Psoas muscle (tissue), 8 donors: Measurements from ENCODE around the gene APOO. TPM values are rescaled to one million over a fixed set of nuclear protein-coding genes. Genes with fewer than 3 reads are reported as not detected.
A peak's percentile ranks its signal among the peaks of the same experiment; 100 is the strongest.

Experiments
- ATAC-seq, 4 donors: fragments of 200-7000 bp; cut with Tn5 transposase; one replicate each; pipeline ENCODE4 v1.9.1; 2020; ENCODE audit warnings: moderate library complexity in 3 of 4, mild to moderate bottlenecking in 2 of 4
- DNase-seq, 2 donors: peaks; one replicate each; pipeline ENCODE4 v3.0.0-alpha.2; 2020
- H3K27ac ChIP-seq: fragments of 200-600 bp; one replicate; pipeline ENCODE4 v1.8.0; 2022
- H3K27me3 ChIP-seq, 3 donors: fragments of 200-600 bp in 1 of 3; one replicate each; pipeline versions ENCODE4 v1.6.1 to v1.8.0; 2013 to 2022; ENCODE audit warnings: low read length in 2 of 3, mild to moderate bottlenecking in 2 of 3, moderate library complexity in 1 of 3; ENCODE audit not compliant: insufficient read depth in 3 of 3
- H3K36me3 ChIP-seq, 2 donors: fragments of 200-600 bp in 1 of 2; one replicate each; pipeline versions ENCODE4 v1.6.1 to v1.8.0; 2013 to 2022; ENCODE audit warnings: low read depth in 1 of 2, mild to moderate bottlenecking in 1 of 2, moderate library complexity in 1 of 2; ENCODE audit not compliant: insufficient read depth in 1 of 2
- H3K4me1 ChIP-seq: fragments of 200-600 bp; one replicate; pipeline ENCODE4 v1.8.0; 2022
- H3K4me3 ChIP-seq: fragments of 200-600 bp; one replicate; pipeline ENCODE4 v1.8.0; 2022; ENCODE audit warnings: mild to moderate bottlenecking
- H3K9me3 ChIP-seq: fragments of 200-600 bp; one replicate; pipeline ENCODE4 v1.8.0; 2022
- CTCF ChIP-seq: fragments of 200-600 bp; IDR thresholded peaks from one replicate; pipeline ENCODE4 v1.8.0; 2022; ENCODE audit warnings: antibody characterized with exemption
- WGBS, 3 donors: extraction: QIAGEN DNeasy Blood & Tissue Kit; methylation state at CpG; one replicate each; pipeline versions ENCODE4 v1.1.6 to v1.1.7; 2013; 5-methylcytosine and 5-hydroxymethylcytosine counted together
- intact Hi-C, 2 donors: fragments of 100-400 bp; cut with DNase I; formaldehyde crosslinking; loops; one replicate each; pipeline versions ENCODE4 v1.11.0 to v1.14.2; 2022
- polyA plus RNA-seq, 3 donors: library from polyadenylated mRNA; stranded (reverse); fragments of 200-250 nt; gene quantifications; one replicate each; pipeline ENCODE4 v1.2.3, GENCODE V29; 2013
- total RNA-seq, 4 donors: library from RNA; stranded (reverse); fragmentation: NEBNext Ultra II Directional in 2 of 4; extraction: Animal tissue kit (Norgen Biotek cat#: 25700) in 2 of 4; gene quantifications; one replicate each; pipeline versions ENCODE4 v1.2.1 to v1.2.4, GENCODE V29; 2021 to 2023
- donor health status: healthy with polysubstance abuse.
- donor health status: DM: no; HTN: no; CAD: no; lungs with moderate emphysema.
- donor health status: Bipolar disorder and iron deficiency.
- donor health status: healthy.
- donor health status: DM: yes; HTN: yes; CAD: no.
- donor health status: DM: no; HTN: no; CAD: no.
- donor health status: DM: no; HTN: no; CAD: no.
- donor health status: DM: yes; HTN: yes; CAD: no.

The APOO gene
- total and polyA plus RNA-seq, 7 donors = 29.7 to 78.5 (median 54.7) TPM

- intact Hi-C loops = loop anchor here (1.0 to 10.0 kb wide), 4 partner anchors 120 to 252 kb away; partner anchors contain the start of gene SAT1 (in 1 of the 2)
- peak overlapping the region; percentile 71 for H3K27ac ChIP-seq
- ATAC-seq = peak; percentile 38 to 72 (median 57)
- H3K36me3 ChIP-seq = no peaks in the 10 kb centered on the region
- no peak for DNase-seq
- TF ChIP-seq CTCF = peak; percentile 56
- H3K27me3 ChIP-seq = no peaks in the 10 kb centered on the region
- peak overlapping the region; percentile 15 for H3K4me3 ChIP-seq
- peaks cover 19% of the 10 kb centered on the region for H3K4me1 ChIP-seq
- H3K9me3 ChIP-seq = no peaks in the 10 kb centered on the region
- 0 to 4% (median 0%) methylated on average over 2 of the region's 2 CpGs for WGBS, 3 donors
Measured at GRCh38 chrX:23902419-23902818, 5.3 kb downstream of the APOO start.

- intact Hi-C loops = loop anchor here (1.0 to 10.0 kb wide), 5 partner anchors 119 to 253 kb away; partner anchors contain the start of genes SAT1 (in 2 of the 2) and ACOT9 (in 1 of the 2)
- TF ChIP-seq CTCF = peak; percentile 40
- Histone ChIP-seq H3K27me3 (no peaks in the 10 kb centered on the region), H3K9me3 (no peaks in the 10 kb centered on the region), H3K27ac (peak overlapping the region; percentile 71), H3K4me1 (peaks cover 19% of the 10 kb centered on the region), H3K4me3 (peak overlapping the region; percentile 15), H3K36me3 (no peaks in the 10 kb centered on the region)
- ATAC-seq (peak; percentile 73 to 86 (median 78)), DNase-seq (no peak)
- WGBS, 3 donors = 6 to 52% (median 24%) methylated on average over 1 of the region's 1 CpG
Measured at GRCh38 chrX:23901805-23902204, 5.9 kb downstream of the APOO start.

- Histone ChIP-seq H3K9me3 (no peaks in the 10 kb centered on the region), H3K36me3 (no peaks in the 10 kb centered on the region), H3K4me1 (peaks cover 19% of the 10 kb centered on the region), H3K4me3 (no peak overlapping the region), H3K27me3 (no peaks in the 10 kb centered on the region), H3K27ac (peak overlapping the region; percentile 71)
- intact Hi-C loops = loop anchor here (2.0 to 10.0 kb wide), 4 partner anchors 118 to 254 kb away; partner anchors contain the start of genes ACOT9 (in 1 of the 2) and SAT1 (in 1 of the 2)
- peak; percentile 74 to 84 (median 80) for ATAC-seq
- WGBS, 3 donors = 71 to 78% (median 71%) methylated on average over 3 of the region's 3 CpGs
- no peak for TF ChIP-seq CTCF
- DNase-seq = no peak
Measured at GRCh38 chrX:23901060-23901459, 6.7 kb downstream of the APOO start.

- intact Hi-C loops = loop anchor here (2.0 to 10.0 kb wide), 4 partner anchors 118 to 254 kb away; partner anchors contain the start of genes ACOT9 (in 1 of the 2) and SAT1 (in 1 of the 2)
- DNase-seq (peak; percentile 28 to 59), ATAC-seq (peak; percentile 72 to 82 (median 81))
- TF ChIP-seq CTCF = no peak
- peaks cover 19% of the 10 kb centered on the region for H3K4me1 ChIP-seq
- H3K27me3 ChIP-seq = no peaks in the 10 kb centered on the region
- H3K27ac ChIP-seq = peak overlapping the region; percentile 71
- no peak overlapping the region for H3K4me3 ChIP-seq
- no peaks in the 10 kb centered on the region for H3K9me3 ChIP-seq
- WGBS, 3 donors = 54 to 68% (median 64%) methylated on average over 11 to 12 of the region's 12 CpGs
- no peaks in the 10 kb centered on the region for H3K36me3 ChIP-seq
Measured at GRCh38 chrX:23900220-23900797, 7.4 kb downstream of the APOO start.
